ENCODE measurements around the gene ADAM19. TPM values are rescaled to one million over a fixed set of nuclear protein-coding genes. Genes with fewer than 3 reads are reported as not detected.
A peak's percentile ranks its signal among the peaks of the same experiment; 100 is the strongest.

ADAM19 gene
- total RNA-seq, 2 experiments from 2014 or later, result 24.2 to 103 TPM

DNA sequence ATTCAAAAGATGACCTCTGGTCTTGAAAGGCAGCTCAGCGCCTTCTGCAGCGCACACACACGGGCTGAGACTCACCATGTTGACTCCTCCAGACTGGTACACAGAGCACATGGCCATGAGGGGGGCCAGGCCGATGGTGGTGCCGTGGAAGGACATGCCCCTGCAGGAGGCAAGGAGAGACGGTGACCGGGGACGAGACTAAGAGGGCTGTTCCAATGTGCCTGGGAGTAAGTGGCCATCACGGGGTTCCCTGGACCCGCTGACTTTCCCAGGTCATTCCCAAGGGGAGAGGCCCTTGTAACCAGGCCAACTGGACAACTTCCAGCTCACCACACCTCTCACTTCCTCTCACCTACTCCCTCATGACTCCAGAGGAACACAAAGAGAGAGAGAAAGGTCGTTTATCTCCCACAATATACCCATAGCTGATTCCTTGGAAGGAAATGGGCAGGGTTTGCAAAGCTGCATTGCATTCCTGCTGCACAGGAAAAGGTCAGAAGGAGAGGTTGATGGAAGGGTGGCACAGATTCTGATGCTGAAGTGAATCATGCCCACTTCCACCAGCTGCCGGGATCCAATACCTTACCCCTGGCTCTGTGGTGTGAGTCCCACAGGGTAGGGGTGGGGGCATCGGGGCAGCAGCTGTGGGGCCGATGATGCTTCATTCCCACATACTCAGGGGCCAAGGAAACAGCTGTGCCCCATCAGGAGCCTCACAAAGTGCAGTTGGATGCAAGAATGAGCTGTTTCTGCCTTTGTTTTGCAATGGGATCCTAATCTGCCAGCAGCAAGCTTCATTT, 68.4 kb downstream of the ADAM19 start:
- BruUV-seq (replicated peaks), result no TSS peak
- H3K4me1 ChIP-seq (ENCODE audit: insufficient read depth, low read length, poor library complexity, severe bottlenecking), result peaks cover 79% of the 10 kb centered on the region
- H2AFZ ChIP-seq (ENCODE audit: low read length), result no peak overlapping the region
- POLR2A ChIA-PET, result interaction anchor here (0.5 to 1.5 kb wide), 6 partner anchors 10 to 248 kb away, joined by 3 to 7 read pairs (median 3); partner anchors contain the start of gene ADAM19
- no peak overlapping the region for H3K4me3 ChIP-seq (ENCODE audit: low read depth, low read length, poor library complexity, severe bottlenecking)
- no peaks in the 10 kb centered on the region for H3K79me2 ChIP-seq (ENCODE audit: insufficient read depth, low read depth, low read length)
- no peak for DNase-seq (ENCODE audit: low spot score)
- TF ChIP-seq EZH2phosphoT487 (IDR thresholded peaks at IDR 0.05; ENCODE audit: borderline replicate concordance, low read depth, low read length), result no peak
- TF ChIP-seq, protein P1, sequence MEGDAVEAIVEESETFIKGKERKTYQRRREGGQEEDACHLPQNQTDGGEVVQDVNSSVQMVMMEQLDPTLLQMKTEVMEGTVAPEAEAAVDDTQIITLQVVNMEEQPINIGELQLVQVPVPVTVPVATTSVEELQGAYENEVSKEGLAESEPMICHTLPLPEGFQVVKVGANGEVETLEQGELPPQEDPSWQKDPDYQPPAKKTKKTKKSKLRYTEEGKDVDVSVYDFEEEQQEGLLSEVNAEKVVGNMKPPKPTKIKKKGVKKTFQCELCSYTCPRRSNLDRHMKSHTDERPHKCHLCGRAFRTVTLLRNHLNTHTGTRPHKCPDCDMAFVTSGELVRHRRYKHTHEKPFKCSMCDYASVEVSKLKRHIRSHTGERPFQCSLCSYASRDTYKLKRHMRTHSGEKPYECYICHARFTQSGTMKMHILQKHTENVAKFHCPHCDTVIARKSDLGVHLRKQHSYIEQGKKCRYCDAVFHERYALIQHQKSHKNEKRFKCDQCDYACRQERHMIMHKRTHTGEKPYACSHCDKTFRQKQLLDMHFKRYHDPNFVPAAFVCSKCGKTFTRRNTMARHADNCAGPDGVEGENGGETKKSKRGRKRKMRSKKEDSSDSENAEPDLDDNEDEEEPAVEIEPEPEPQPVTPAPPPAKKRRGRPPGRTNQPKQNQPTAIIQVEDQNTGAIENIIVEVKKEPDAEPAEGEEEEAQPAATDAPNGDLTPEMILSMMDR (conservative IDR thresholded peaks at IDR 0.05; ENCODE audit: low read length), result no peak
- H3K4me2 ChIP-seq (ENCODE audit: low read length), result no peak overlapping the region
- no peak overlapping the region for H3K27ac ChIP-seq (ENCODE audit: low read depth, low read length, poor library complexity, severe bottlenecking)
- H3K9me2 ChIP-seq (ENCODE audit: insufficient read depth, low read length), result no peaks in the 10 kb centered on the region
- intact Hi-C loops (cut with micrococcal nuclease; ENCODE audit: unreplicated experiment), result loop anchor here (10.0 kb wide), 1 partner anchor 622 kb away; no protein-coding TSS in a partner anchor
- CTCF ChIA-PET (ENCODE audit: unreplicated experiment), result interaction anchor here (0.6 kb wide), 1 partner anchor 62 kb away, joined by 3 read pairs; no protein-coding TSS in a partner anchor
- no peaks in the 10 kb centered on the region; the same call in 1 of the 2 replicates for H3K9me3 ChIP-seq (ENCODE audit: low read length)
- peaks cover 77% of the 10 kb centered on the region for H3K36me3 ChIP-seq (ENCODE audit: insufficient read depth, low read length)
- no peaks in the 10 kb centered on the region for H4K20me1 ChIP-seq (ENCODE audit: insufficient read depth, low read length)

DNA sequence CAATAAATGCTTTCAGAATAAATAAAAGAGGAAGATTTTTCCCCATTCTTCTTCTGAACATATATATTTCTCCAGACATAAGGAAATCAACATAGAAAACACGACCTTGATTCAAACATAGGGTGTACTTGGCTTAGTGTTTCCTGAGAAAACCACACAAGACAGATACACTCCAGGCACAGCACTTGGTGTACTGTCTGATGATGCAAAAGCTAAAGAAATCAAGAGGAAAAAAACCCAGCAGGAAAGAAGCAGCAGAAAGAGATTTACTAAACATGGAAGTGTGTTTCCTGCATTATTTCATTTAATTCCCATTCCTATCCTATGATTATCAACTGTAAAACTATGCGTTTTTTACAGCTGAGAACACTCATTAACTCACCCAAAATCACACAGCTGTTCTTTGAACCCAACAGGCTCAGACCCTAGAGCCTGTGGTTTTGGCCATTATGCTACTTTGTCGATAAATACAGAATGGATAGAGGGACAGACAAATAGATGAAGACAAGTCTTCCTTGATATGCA, 69.4 kb downstream of the ADAM19 start:
- POLR2A ChIA-PET, result interaction anchor here (1.3 kb wide), 1 partner anchor 22 kb away, joined by 5 read pairs; no protein-coding TSS in a partner anchor

More for the DNA sequence above, 69.4 kb downstream of the ADAM19 start:
- no peak for TF ChIP-seq EZH2phosphoT487 (IDR thresholded peaks at IDR 0.05; ENCODE audit: borderline replicate concordance, low read depth, low read length)
- TF ChIP-seq, protein P1 (conservative IDR thresholded peaks at IDR 0.05; ENCODE audit: low read length), result no peak
- Histone ChIP-seq H2AFZ (ENCODE audit: low read length) (no peak overlapping the region), H4K20me1 (ENCODE audit: insufficient read depth, low read length) (no peaks in the 10 kb centered on the region), H3K79me2 (ENCODE audit: insufficient read depth, low read depth, low read length) (no peaks in the 10 kb centered on the region), H3K9me2 (ENCODE audit: insufficient read depth, low read length) (no peaks in the 10 kb centered on the region), H3K27ac (ENCODE audit: low read depth, low read length, poor library complexity, severe bottlenecking) (peak overlapping the region; percentile 8), H3K36me3 (ENCODE audit: insufficient read depth, low read length) (peaks cover 73% of the 10 kb centered on the region), H3K4me2 (ENCODE audit: low read length) (no peak overlapping the region), H3K9me3 (ENCODE audit: low read length) (no peaks in the 10 kb centered on the region; the same call in 1 of the 2 replicates), H3K4me3 (ENCODE audit: low read depth, low read length, poor library complexity, severe bottlenecking) (no peak overlapping the region), H3K4me1 (ENCODE audit: insufficient read depth, low read length, poor library complexity, severe bottlenecking) (peaks cover 90% of the 10 kb centered on the region)
- BruUV-seq (replicated peaks), result no TSS peak
- intact Hi-C loops (cut with micrococcal nuclease; ENCODE audit: unreplicated experiment), result loop anchor here (10.0 kb wide), 1 partner anchor 621 kb away; no protein-coding TSS in a partner anchor
- CTCF ChIA-PET (ENCODE audit: unreplicated experiment), result interaction anchor here (0.5 to 1.1 kb wide), 2 partner anchors 21 to 1402 kb away, joined by 3 to 4 read pairs; no protein-coding TSS in a partner anchor
- DNase-seq (ENCODE audit: low spot score), result no peak
